ENCODE results near the gene FRMD4B.

- no peak for TF ChIP-seq EZH2 (IDR thresholded peaks at IDR 0.05; ENCODE audit: borderline replicate concordance, low read length)
- peak; percentile 64 for TF ChIP-seq CTCF (IDR thresholded peaks at IDR 0.05; ENCODE audit: low read length)
Measured at GRCh38 chr3:69425249-69425648, 39.4 kb upstream of the FRMD4B start.

Measured in OCI-LY1 (cell line).